HepG2 (cell line): ENCODE measurements around the gene CTPS2. TPM values are rescaled to one million over a fixed set of nuclear protein-coding genes. Genes with fewer than 3 reads are reported as not detected.
"Not testable (repeated sequence)": the region's sequence is repeated elsewhere in the genome, so short reads cannot be mapped to it uniquely, and the experiment has no call there.

ENCODE experiments used
- ATAC-seq: fragments of 200-7000 bp; cut with Tn5 transposase; 3 replicates; pipeline ENCODE4 v1.9.1; 2020; ENCODE audit warnings: mild to moderate bottlenecking, moderate library complexity
- BruUV-seq: library from RNA; stranded (reverse); fragments of 400-500 nt; replicated peaks from 2 replicates; lab custom pipeline; 2021; lab: Mats Ljungman, UMichigan
- CTCF ChIA-PET: fragments of 300-600 bp; formaldehyde crosslinking; extraction: SDS; loops from one replicate; lab custom pipeline; 2021; ENCODE audit warnings: low total read pairs, inconsistent platforms, low intra/inter-chr PET ratio; lab: Yijun Ruan, JAX
- POLR2A ChIA-PET: fragments of 350-600 bp; sonication (Branson Sonifier 250); formaldehyde crosslinking; loops from one replicate; lab custom pipeline; 2020; ENCODE audit warnings: antibody characterized with exemption, inconsistent platforms; lab: Yijun Ruan, JAX
- DNase-seq: peaks from one replicate; pipeline ENCODE4 v3.0.0-alpha.2; 2015; ENCODE audit warnings: low spot score
- FAIRE-seq: peaks from 3 replicates; lab custom pipeline; 2011; peaks lifted over from hg19 to GRCh38; lab: Jason Lieb, UNC
- H2AFZ ChIP-seq: one replicate; pipeline ENCODE4 v1.6.1; 2011; ENCODE audit warnings: low read length, inconsistent platforms
- H3K27ac ChIP-seq: fragments of 300-600 bp; 3 replicates; pipeline ENCODE4 v1.8.0; 2011; ENCODE audit warnings: mixed run types, mild to moderate bottlenecking, mixed read lengths, low read length, inconsistent platforms; ENCODE audit not compliant: insufficient read depth; ENCODE audit errors: extremely low read length
- H3K27me3 ChIP-seq, 2 experiments: fragments of 200-600 bp in 1 of 2; 2 replicates in 1 of 2; 3 replicates in 1 of 2; pipeline versions ENCODE4 v1.6.0 to v1.8.0; 2011; ENCODE audit warnings: low read length in 2 of 2, mild to moderate bottlenecking in 2 of 2, moderate library complexity in 2 of 2, inconsistent platforms in 1 of 2; ENCODE audit not compliant: insufficient read depth in 2 of 2, control insufficient read depth in 1 of 2
- H3K36me3 ChIP-seq, 2 experiments: fragments of 200-600 bp in 1 of 2; replicated peaks in 1 of 2; 2 replicates in 1 of 2; 3 replicates in 1 of 2; pipeline versions ENCODE4 v1.5.1 to v1.8.0; 2011; ENCODE audit warnings: low read length in 2 of 2, inconsistent platforms in 1 of 2; ENCODE audit not compliant: insufficient read depth in 2 of 2, control insufficient read depth in 1 of 2
- H3K4me1 ChIP-seq: 2 replicates; pipeline ENCODE4 v1.5.1; 2012; ENCODE audit warnings: low read length, inconsistent platforms; ENCODE audit not compliant: insufficient read depth
- H3K4me2 ChIP-seq: 2 replicates; pipeline ENCODE4 v1.6.0; 2011; ENCODE audit warnings: low read depth, low read length, inconsistent platforms
- H3K4me3 ChIP-seq, 3 experiments: fragments of 200-600 bp in 1 of 3; sonication (generic), shearing (Covaris generic) in 1 of 3; replicated peaks in 1 of 3; 2 replicates each; pipeline ENCODE4 v1.5.1; 2011 to 2016; ENCODE audit warnings: low read length in 3 of 3, inconsistent platforms in 2 of 3, low read depth in 2 of 3, mild to moderate bottlenecking in 2 of 3, control low read depth in 1 of 3, mixed read lengths in 1 of 3; ENCODE audit not compliant: insufficient read depth in 1 of 3
- H3K79me2 ChIP-seq: one replicate; pipeline ENCODE4 v1.6.1; 2011; ENCODE audit warnings: low read length, inconsistent platforms; ENCODE audit not compliant: insufficient read depth
- H3K9ac ChIP-seq: 2 replicates; pipeline ENCODE4 v1.6.0; 2011; ENCODE audit warnings: mild to moderate bottlenecking, low read depth, low read length, inconsistent platforms; ENCODE audit not compliant: insufficient read depth
- H3K9me3 ChIP-seq: 2 replicates; pipeline ENCODE4 v1.5.1; 2012; ENCODE audit warnings: mild to moderate bottlenecking, low read length
- H4K20me1 ChIP-seq: 2 replicates; pipeline ENCODE4 v1.6.0; 2011; ENCODE audit warnings: inconsistent platforms, mild to moderate bottlenecking, low read length, moderate library complexity; ENCODE audit not compliant: insufficient read depth
- ARID5B ChIP-seq: IDR thresholded peaks from 2 replicates; pipeline ENCODE4 v1.4.0; 2020; ENCODE audit warnings: mild to moderate bottlenecking, missing genetic modification reagents
- ATF5 ChIP-seq: sonication (generic); formaldehyde crosslinking; IDR thresholded peaks from 2 replicates; pipeline ENCODE4 v1.4.0; 2020; ENCODE audit warnings: mild to moderate bottlenecking, low read depth, missing genetic modification reagents
- KDM6A ChIP-seq: IDR thresholded peaks from 2 replicates; pipeline ENCODE4 v1.6.1; 2016; ENCODE audit warnings: low read depth
- PLSCR1 ChIP-seq: sonication (generic); formaldehyde crosslinking; IDR thresholded peaks from 2 replicates; pipeline ENCODE4 v1.5.0; 2020; ENCODE audit warnings: missing genetic modification reagents, mild to moderate bottlenecking, borderline replicate concordance
- POGK ChIP-seq: sonication (generic); formaldehyde crosslinking; conservative IDR thresholded peaks from 2 replicates; pipeline ENCODE4 v1.8.0; 2022; ENCODE audit warnings: mild to moderate bottlenecking, moderate library complexity, missing genetic modification reagents
- ZFP36 ChIP-seq: fragments of 150-350 bp; IDR thresholded peaks from 2 replicates; pipeline ENCODE4 v1.6.1; 2018; ENCODE audit warnings: borderline replicate concordance, low read length, low read depth; ENCODE audit not compliant: partially characterized antibody
- ZNF441 ChIP-seq: sonication (generic); formaldehyde crosslinking; IDR thresholded peaks from 2 replicates; pipeline ENCODE4 v1.7.0; 2021; ENCODE audit warnings: missing genetic modification reagents, borderline replicate concordance
- ZNF530 ChIP-seq: sonication (generic); formaldehyde crosslinking; IDR thresholded peaks from 2 replicates; pipeline ENCODE4 v1.5.0; 2020; ENCODE audit warnings: low read depth, mild to moderate bottlenecking, missing genetic modification reagents
- ZNF552 ChIP-seq: sonication (generic); formaldehyde crosslinking; IDR thresholded peaks from 2 replicates; pipeline ENCODE4 v1.9.0; 2022; ENCODE audit warnings: missing genetic modification reagents, mild to moderate bottlenecking, borderline replicate concordance
- ZNF777 ChIP-seq: sonication (generic); formaldehyde crosslinking; IDR thresholded peaks from 2 replicates; pipeline ENCODE4 v1.4.0; 2020; ENCODE audit warnings: missing genetic modification reagents
- WGBS: methylation state at CpG from one replicate; pipeline ENCODE4 v1.1.6; 2017; ENCODE audit warnings: low lambda C conversion rate; 5-methylcytosine and 5-hydroxymethylcytosine counted together
- in situ Hi-C: cut with HindIII; loops from 2 replicates; pipeline ENCODE4 v1.10.0; 2017; ENCODE audit warnings: low pct_unique_long_range_greater_than_20kb; ENCODE audit not compliant: extremely low pct_ligation_motif_present
- intact Hi-C: fragments of 100-400 bp; cut with micrococcal nuclease; formaldehyde crosslinking; loops from one replicate; pipeline ENCODE4 v1.10.0; 2022; ENCODE audit not compliant: unreplicated experiment
- polyA plus RNA-seq, 8 experiments: library from polyadenylated mRNA; depleted of rRNA in 3 of 8; stranded (reverse) in 7 of 8; unstranded in 1 of 8; fragments of >200 nt; fragmentation: Illumina TruSeq in 4 of 8; extraction: Trizol in 4 of 8; gene quantifications; 2 replicates each; pipeline versions ENCODE4 v1.2.1 to v1.2.3, GENCODE V29; 2011 to 2016; ENCODE audit warnings: low read depth in 4 of 8, missing spikeins in 1 of 8, mixed read lengths in 1 of 8; ENCODE audit not compliant: insufficient read depth in 1 of 8
- total RNA-seq, 5 experiments: library from RNA; depleted of rRNA; stranded (reverse); fragments of >200 nt; fragmentation: Illumina TruSeq; extraction: Trizol; gene quantifications; 2 replicates each; pipeline ENCODE4 v1.2.3, GENCODE V29; 2016; ENCODE audit warnings: low read depth in 1 of 5

Gene CTPS2
- total and polyA plus RNA-seq, 2 of the 13 experiments (the other 11 are each of a cell fraction or from before 2014, with no cell fraction given), result 10.3 to 26.1 TPM

GRCh38 chrX:16718824-16719333 is 6.4 kb upstream of the CTPS2 start (continued):
- TF ChIP-seq ARID5B (no peak), ZNF441 (CRISPR knock-in tag) (no peak), POGK (no peak), ZFP36 (no peak), ATF5 (no peak), ZNF530 (CRISPR knock-in tag) (no peak), PLSCR1 (CRISPR knock-in tag) (no peak), KDM6A (no peak), ZNF552 (CRISPR knock-in tag) (no peak), ZNF777 (no peak)

GRCh38 chrX:16716451-16716850 is 4.0 kb upstream of the CTPS2 start:
- H3K27ac ChIP-seq, POLR2A ChIA-PET, H3K36me3 ChIP-seq, H3K9me3 ChIP-seq, BruUV-seq, H2AFZ ChIP-seq, FAIRE-seq, H4K20me1 ChIP-seq, DNase-seq, H3K4me2 ChIP-seq, H3K9ac ChIP-seq, H3K27me3 ChIP-seq, CTCF ChIA-PET, in situ Hi-C loops, ATAC-seq, H3K4me3 ChIP-seq: not testable (repeated sequence)
- peaks cover 18% of the 10 kb centered on the region for H3K79me2 ChIP-seq
- intact Hi-C loops, result loop anchor here (10.0 kb wide), 2 partner anchors 68 to 1842 kb away; partner anchors contain the start of genes FANCB, MOSPD2 and TXLNG
- peaks cover 22% of the 10 kb centered on the region for H3K4me1 ChIP-seq
- 77% methylated on average over 5 of the region's 6 CpGs for WGBS
